ENCODE measurements around the gene SNX1.
A peak's percentile ranks its signal among the peaks of the same experiment; 100 is the strongest.
"Not testable (repeated sequence)": the region's sequence is repeated elsewhere in the genome, so short reads cannot be mapped to it uniquely, and the experiment has no call there.

The SNX1 gene

GRCh38 chr15:64095795-64096667 is at the start of gene SNX1:
SNX1 (plus strand) TSS chr15:64095982; CDS start chr15:64096014, 32 bp downstream.
- DNase-seq: peak; percentile 60

GRCh38 chr15:64046421-64047153 is 49.2 kb upstream of the SNX1 start, which contains the start of gene DAPK2:
DAPK2 (minus strand) TSS chr15:64046485; CDS start chr15:64040261, 6,224 bp downstream.
- DNase-seq: no peak

GRCh38 chr15:64048781-64049460 is 46.9 kb upstream of the SNX1 start:
- peak; percentile 61 for DNase-seq

- no peak for DNase-seq
Observed at GRCh38 chr15:64050281-64051092, 45.3 kb upstream of the SNX1 start.

- DNase-seq: no peak
Observed at GRCh38 chr15:64051093-64051402, 44.7 kb upstream of the SNX1 start.

GRCh38 chr15:64051407-64052259 is 44.1 kb upstream of the SNX1 start:
- no peak for DNase-seq

- no peak for DNase-seq
Observed at GRCh38 chr15:64052925-64053491, 42.8 kb upstream of the SNX1 start.

GRCh38 chr15:64053674-64054073 is 42.1 kb upstream of the SNX1 start:
- not testable (repeated sequence) for DNase-seq

GRCh38 chr15:64058279-64058678 is 37.5 kb upstream of the SNX1 start:
- no peak for DNase-seq

- DNase-seq: not testable (repeated sequence)
Observed at GRCh38 chr15:64059104-64059503, 36.7 kb upstream of the SNX1 start.

- DNase-seq: no peak
Observed at GRCh38 chr15:64060716-64061115, 35.1 kb upstream of the SNX1 start.

GRCh38 chr15:64066451-64066850 is 29.3 kb upstream of the SNX1 start:
- DNase-seq: no peak

GRCh38 chr15:64067564-64068030 is 28.2 kb upstream of the SNX1 start:
- no peak for DNase-seq

GRCh38 chr15:64068133-64068532 is 27.6 kb upstream of the SNX1 start:
- DNase-seq: no peak

GRCh38 chr15:64070106-64070505 is 25.7 kb upstream of the SNX1 start:
- no peak for DNase-seq

- DNase-seq: no peak
Observed at GRCh38 chr15:64070965-64071851, 24.6 kb upstream of the SNX1 start.

GRCh38 chr15:64071931-64072765 is 23.6 kb upstream of the SNX1 start:
- DNase-seq: no peak

GRCh38 chr15:64072812-64073211 is 23.0 kb upstream of the SNX1 start:
- no peak for DNase-seq

GRCh38 chr15:64073496-64073895 is 22.3 kb upstream of the SNX1 start:
- DNase-seq: not testable (repeated sequence)

Data from SIG-M5 (cell line).